ENCODE data around the gene TPR.

GRCh38 chr1:186315570-186315969, 59.5 kb downstream of the TPR start:
- TF ChIP-seq, protein P1, sequence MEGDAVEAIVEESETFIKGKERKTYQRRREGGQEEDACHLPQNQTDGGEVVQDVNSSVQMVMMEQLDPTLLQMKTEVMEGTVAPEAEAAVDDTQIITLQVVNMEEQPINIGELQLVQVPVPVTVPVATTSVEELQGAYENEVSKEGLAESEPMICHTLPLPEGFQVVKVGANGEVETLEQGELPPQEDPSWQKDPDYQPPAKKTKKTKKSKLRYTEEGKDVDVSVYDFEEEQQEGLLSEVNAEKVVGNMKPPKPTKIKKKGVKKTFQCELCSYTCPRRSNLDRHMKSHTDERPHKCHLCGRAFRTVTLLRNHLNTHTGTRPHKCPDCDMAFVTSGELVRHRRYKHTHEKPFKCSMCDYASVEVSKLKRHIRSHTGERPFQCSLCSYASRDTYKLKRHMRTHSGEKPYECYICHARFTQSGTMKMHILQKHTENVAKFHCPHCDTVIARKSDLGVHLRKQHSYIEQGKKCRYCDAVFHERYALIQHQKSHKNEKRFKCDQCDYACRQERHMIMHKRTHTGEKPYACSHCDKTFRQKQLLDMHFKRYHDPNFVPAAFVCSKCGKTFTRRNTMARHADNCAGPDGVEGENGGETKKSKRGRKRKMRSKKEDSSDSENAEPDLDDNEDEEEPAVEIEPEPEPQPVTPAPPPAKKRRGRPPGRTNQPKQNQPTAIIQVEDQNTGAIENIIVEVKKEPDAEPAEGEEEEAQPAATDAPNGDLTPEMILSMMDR (IDR thresholded peaks at IDR 0.05): no peak
- no peak for TF ChIP-seq EP300 (IDR thresholded peaks at IDR 0.05)

All from ovary (tissue), 3 donors.